Right lobe of liver (tissue), 4 donors: Measurements from ENCODE around the gene PRIM2.

Experiments
- CTCF ChIP-seq, 4 donors: fragments of 200-600 bp in 3 of 4; fragments of 450-650 bp in 1 of 4; IDR thresholded peaks; one replicate each; pipeline versions ENCODE4 v1.5.1 to v1.8.0; 2016 to 2022; ENCODE audit warnings: antibody characterized with exemption in 4 of 4, mild to moderate bottlenecking in 2 of 4
- POLR2A ChIP-seq: fragments of 450-650 bp; IDR thresholded peaks from one replicate; pipeline ENCODE4 v1.6.1; 2017; ENCODE audit warnings: antibody characterized with exemption, mild to moderate bottlenecking
- donor health status: DM: no; HTN: no; CAD: no.
- donor health status: DM: no; HTN: no; CAD: no.
- donor health status: DM: no; HTN: yes; CAD: no.

GRCh38 chr6:57327311-57327710 lies 9.9 kb downstream of the PRIM2 start:
- TF ChIP-seq CTCF (IDR thresholded peaks at IDR 0.05), result no peak
- no peak for TF ChIP-seq POLR2A
